HG03060 (cell line): Measurements from ENCODE around the gene PYCARD.

Experiments used
- ATAC-seq: cut with Tn5 transposase; IDR thresholded peaks from one replicate; pipeline ENCODE4 v1.9.1; 2021; ENCODE audit warnings: low read depth, moderate number of reproducible peaks; ENCODE audit not compliant: unreplicated experiment

The PYCARD gene

GRCh38 chr16:31168848-31169247 lies 33.7 kb downstream of the PYCARD start:
- no peak for ATAC-seq

GRCh38 chr16:31167315-31167714 lies 35.2 kb downstream of the PYCARD start:
- ATAC-seq = no peak

- ATAC-seq = no peak
Measured at GRCh38 chr16:31157136-31157535, 45.4 kb downstream of the PYCARD start.
